H1 (cell line): ENCODE results near the gene ST3GAL2. TPM values are rescaled to one million over a fixed set of nuclear protein-coding genes. Genes with fewer than 3 reads are reported as not detected.

Experiments
- CHD2 ChIP-seq: IDR thresholded peaks from 2 replicates; pipeline ENCODE4 v1.6.1; 2012; ENCODE audit warnings: low read length, improper control_type of control experiment
- CHD7 ChIP-seq: fragments of 300-600 bp; sonication (generic); IDR thresholded peaks from 2 replicates; pipeline ENCODE4 v1.7.1; 2012; ENCODE audit warnings: low read length, moderate library complexity, mild to moderate bottlenecking, inconsistent platforms; ENCODE audit not compliant: insufficient replicate concordance
- E2F6 ChIP-seq: IDR thresholded peaks from 2 replicates; pipeline ENCODE4 v1.6.1; 2012; ENCODE audit warnings: inconsistent platforms
- JUN ChIP-seq: IDR thresholded peaks from 2 replicates; pipeline ENCODE4 v1.6.1; 2011; ENCODE audit warnings: low read depth, mild to moderate bottlenecking, improper control_type of control experiment, low read length
- NRF1 ChIP-seq: IDR thresholded peaks from 2 replicates; pipeline ENCODE4 v1.6.1; 2011; ENCODE audit warnings: mild to moderate bottlenecking, low read depth, low read length, improper control_type of control experiment
- PHF8 ChIP-seq: fragments of 200-600 bp; sonication (generic); conservative IDR thresholded peaks from 2 replicates; pipeline ENCODE4 v1.7.1; 2012; ENCODE audit warnings: low read depth, mild to moderate bottlenecking, inconsistent platforms, low read length, moderate library complexity
- SIN3A ChIP-seq, 2 experiments: IDR thresholded peaks in 1 of 2; conservative IDR thresholded peaks in 1 of 2; 2 replicates each; pipeline ENCODE4 v1.6.1; 2011 to 2012; ENCODE audit warnings: low read length in 2 of 2, improper control_type of control experiment in 1 of 2, low read depth in 1 of 2, mild to moderate bottlenecking in 1 of 2
- SRF ChIP-seq: IDR thresholded peaks from 2 replicates; pipeline ENCODE4 v1.6.1; 2011; ENCODE audit warnings: mild to moderate bottlenecking, low read depth, low read length, moderate library complexity
- polyA plus RNA-seq, 7 experiments: library from polyadenylated mRNA; depleted of rRNA in 3 of 7; stranded (reverse) in 5 of 7; unstranded in 2 of 7; fragments of >200 nt in 5 of 7; fragments of 200-250 nt in 2 of 7; gene quantifications; 1 replicate in 5 of 7; 2 replicates in 1 of 7; 4 replicates in 1 of 7; pipeline versions ENCODE4 v1.2.1 to v1.2.3, GENCODE V29; 2011 to 2013; ENCODE audit warnings: missing spikeins in 2 of 7, mixed read lengths in 2 of 7
- total RNA-seq: library from RNA; stranded (reverse); fragmentation: NEBNext Ultra II Directional; extraction: Animal tissue kit (Norgen Biotek cat#: 25700); gene quantifications from 2 replicates; pipeline ENCODE4 v1.2.1, GENCODE V29; 2021
- TF ChIP-seq, protein P1 (sequence below): IDR thresholded peaks from 2 replicates; pipeline ENCODE4 v1.6.1; 2012; ENCODE audit warnings: inconsistent platforms

Gene ST3GAL2
- total and polyA plus RNA-seq, 2 of the 8 experiments (the other 6 are each of a cell fraction or from before 2014, with no cell fraction given): 14.4 to 39.7 TPM

- TF ChIP-seq CHD7 (no peak), E2F6 (peak; percentile 77), PHF8 (peak; percentile 65), SIN3A (conservative IDR thresholded peaks at IDR 0.05 in 1 of 2, IDR thresholded peaks at IDR 0.05 in 1 of 2; ENCODE audit: low read depth in 1 of 2, low read length in 2 of 2) (peak; percentile 16 to 46; a peak in 2 of 4 replicates), JUN (no peak), SRF (no peak), CHD2 (peak; percentile 77), NRF1 (no peak)
- TF ChIP-seq, protein P1, sequence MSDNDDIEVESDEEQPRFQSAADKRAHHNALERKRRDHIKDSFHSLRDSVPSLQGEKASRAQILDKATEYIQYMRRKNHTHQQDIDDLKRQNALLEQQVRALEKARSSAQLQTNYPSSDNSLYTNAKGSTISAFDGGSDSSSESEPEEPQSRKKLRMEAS: peak; percentile 89
Measured at GRCh38 chr16:70380919-70381603, 57.8 kb downstream of the ST3GAL2 start (continued).
